ENCODE results near the gene HDAC4.
A peak's percentile ranks its signal among the peaks of the same experiment; 100 is the strongest.

HDAC4 gene

DNA sequence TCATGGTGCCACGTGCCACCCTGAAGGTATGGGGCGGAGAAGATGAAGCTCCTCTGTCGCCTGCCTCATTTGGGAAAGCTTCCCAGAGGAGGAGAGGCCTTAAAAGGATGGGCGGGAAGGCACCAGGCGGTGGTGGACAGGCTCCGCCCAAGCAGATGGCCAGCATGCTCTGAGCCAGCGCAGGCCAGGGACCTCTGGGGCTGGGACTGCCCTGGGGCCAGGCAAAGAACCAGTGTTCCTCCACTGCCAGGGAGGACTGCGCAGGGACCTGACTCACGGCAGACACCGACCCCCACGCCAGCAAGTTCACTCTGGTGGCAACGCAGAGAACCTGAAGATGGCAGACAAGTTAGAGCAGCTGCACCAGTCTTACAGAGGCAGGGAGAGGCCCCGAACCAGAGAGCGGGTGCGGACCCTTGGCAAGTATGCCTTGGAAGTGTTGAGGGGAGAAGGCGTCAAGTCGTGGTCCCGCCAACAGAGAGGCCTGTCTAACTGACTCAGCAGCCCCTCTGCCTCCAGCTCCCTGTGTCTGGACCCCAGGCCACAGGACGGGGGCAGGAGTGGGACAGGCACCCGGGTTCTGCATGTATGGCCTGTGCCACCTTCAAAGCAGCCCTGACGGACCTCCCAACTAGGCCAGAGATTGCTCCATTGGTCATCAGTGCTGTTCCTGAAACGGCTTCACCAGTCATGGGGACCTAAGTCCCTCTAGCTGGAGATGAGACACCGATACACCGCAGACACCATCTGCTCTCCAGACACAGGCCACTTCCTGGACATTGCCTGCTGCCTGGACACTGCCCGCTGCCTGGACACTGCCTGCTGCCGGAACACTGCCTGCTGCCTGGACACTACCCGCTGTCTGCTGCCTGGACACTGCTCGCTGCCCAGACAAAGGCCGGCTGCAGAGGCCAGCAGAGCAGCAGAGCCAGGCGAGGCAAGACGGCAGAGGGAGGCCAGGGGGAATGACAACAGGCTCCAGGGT lies 124.7 kb downstream of the HDAC4 start:
- no peak for DNase-seq

- peak; percentile 85 to 87 for DNase-seq
Measured at GRCh38 chr2:239275044-239275685, 125.7 kb downstream of the HDAC4 start.

GRCh38 chr2:239274391-239275043 lies 126.3 kb downstream of the HDAC4 start:
- DNase-seq, result no peak

GRCh38 chr2:239273280-239274234 lies 127.3 kb downstream of the HDAC4 start:
- DNase-seq, result peak in 1 of 2 donors; percentile 43

GRCh38 chr2:239272626-239273025 lies 128.2 kb downstream of the HDAC4 start:
- no peak for DNase-seq

- no peak for DNase-seq
Measured at GRCh38 chr2:239271882-239272281, 128.9 kb downstream of the HDAC4 start.

DNA sequence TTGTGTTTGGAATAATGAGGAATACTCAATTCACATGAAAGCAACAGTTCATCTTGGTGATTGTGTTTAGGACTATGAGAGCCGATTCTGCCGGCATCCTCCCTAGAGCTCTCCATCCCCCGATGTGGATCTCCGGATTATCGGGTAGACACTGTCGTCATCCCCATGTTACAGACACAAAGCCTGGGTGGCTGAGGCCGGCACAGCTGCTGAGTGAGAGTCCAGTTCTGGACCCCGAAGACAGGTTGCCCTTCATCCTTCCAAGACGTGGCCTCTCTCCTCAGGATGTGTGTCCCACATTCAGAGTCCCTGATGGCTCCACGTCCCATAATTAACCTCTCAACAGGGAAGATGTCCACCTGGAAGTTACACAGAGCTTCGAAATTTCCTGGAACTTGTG lies 129.3 kb downstream of the HDAC4 start:
- DNase-seq, result no peak

- no peak for DNase-seq
Measured at GRCh38 chr2:239269916-239270315, 130.9 kb downstream of the HDAC4 start.

DNA sequence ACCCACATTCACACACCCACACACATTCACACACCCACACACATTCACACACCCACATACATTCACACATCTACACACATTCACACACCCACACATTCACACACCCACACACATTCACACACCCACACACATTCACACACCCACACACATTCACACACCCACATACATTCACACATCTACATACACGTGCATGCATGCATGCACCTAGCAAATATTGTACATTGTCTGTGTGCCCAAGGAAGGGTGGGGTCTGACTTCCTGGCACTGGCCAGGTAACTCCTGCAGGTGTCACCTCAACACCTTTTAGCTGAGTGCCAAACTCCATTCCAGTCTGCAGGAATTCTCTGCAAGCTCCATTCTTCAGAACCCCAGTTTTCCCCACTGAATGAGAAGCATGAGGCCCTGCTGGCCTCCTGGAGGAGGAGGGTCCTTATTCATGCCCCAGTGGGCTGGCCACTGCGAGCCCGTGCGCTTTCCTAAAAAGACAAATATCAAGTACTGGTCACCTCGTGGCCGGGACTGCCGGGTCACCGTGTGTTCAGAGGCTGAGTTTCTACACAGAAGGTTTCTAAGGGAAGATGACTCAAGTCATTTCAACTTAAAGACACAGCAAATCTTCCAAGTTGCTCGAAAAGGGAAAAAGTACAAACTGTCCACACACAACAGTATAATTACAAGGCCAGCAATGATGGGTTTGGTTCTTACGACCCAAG lies 131.5 kb downstream of the HDAC4 start:
- DNase-seq, result no peak

DNA sequence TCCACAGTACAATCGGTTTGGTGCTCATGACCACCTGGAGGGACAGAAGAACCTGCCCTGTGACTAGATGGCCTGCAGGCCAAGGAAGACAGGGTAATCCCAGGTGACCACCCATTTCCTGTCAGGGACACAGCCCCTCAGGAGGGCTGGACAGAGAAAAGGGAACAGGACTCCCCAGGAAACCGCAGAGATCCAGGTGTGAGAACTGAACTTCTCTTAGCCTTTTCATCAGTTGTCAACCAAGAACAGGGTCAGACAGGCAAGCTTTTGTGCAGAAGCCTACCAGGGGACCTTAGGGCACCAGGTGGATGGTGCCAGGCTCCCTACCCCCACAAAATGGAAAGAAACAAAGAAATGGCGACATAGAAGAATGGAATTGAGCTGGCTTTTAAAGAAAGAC lies 132.3 kb downstream of the HDAC4 start:
- no peak for DNase-seq

GRCh38 chr2:239268082-239268481 lies 132.7 kb downstream of the HDAC4 start:
- no peak for DNase-seq

GRCh38 chr2:239267288-239267951 lies 133.4 kb downstream of the HDAC4 start:
- peak; percentile 92 to 93 for DNase-seq

DNA sequence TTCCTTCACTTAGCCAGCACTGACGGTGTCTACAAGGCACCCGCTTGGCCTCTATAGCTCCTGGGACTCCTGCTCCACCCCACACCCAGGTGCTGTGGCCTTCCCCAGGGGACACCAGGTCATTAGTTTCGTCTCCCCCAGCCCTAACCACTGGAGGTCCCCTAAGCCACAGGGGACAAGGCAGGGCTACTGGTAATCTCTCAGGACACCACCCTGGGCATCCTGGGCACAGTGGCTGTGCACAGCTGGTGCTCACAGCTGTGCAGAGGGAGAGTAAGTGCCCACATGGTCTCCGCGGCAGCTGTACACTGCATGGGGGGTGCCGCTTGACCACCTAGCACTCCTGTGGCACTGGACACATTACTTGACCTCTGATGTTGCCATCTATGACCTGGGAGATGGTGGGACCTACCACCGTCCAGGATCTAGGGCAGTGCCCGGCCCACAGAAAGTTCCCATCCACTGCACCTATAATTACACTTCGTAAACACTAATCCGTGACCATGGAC lies 134.0 kb downstream of the HDAC4 start:
- no peak for DNase-seq

GRCh38 chr2:239266434-239266766 lies 134.4 kb downstream of the HDAC4 start:
- DNase-seq, result no peak

- DNase-seq, result no peak
Measured at GRCh38 chr2:239265681-239266433, 135.0 kb downstream of the HDAC4 start.

DNA sequence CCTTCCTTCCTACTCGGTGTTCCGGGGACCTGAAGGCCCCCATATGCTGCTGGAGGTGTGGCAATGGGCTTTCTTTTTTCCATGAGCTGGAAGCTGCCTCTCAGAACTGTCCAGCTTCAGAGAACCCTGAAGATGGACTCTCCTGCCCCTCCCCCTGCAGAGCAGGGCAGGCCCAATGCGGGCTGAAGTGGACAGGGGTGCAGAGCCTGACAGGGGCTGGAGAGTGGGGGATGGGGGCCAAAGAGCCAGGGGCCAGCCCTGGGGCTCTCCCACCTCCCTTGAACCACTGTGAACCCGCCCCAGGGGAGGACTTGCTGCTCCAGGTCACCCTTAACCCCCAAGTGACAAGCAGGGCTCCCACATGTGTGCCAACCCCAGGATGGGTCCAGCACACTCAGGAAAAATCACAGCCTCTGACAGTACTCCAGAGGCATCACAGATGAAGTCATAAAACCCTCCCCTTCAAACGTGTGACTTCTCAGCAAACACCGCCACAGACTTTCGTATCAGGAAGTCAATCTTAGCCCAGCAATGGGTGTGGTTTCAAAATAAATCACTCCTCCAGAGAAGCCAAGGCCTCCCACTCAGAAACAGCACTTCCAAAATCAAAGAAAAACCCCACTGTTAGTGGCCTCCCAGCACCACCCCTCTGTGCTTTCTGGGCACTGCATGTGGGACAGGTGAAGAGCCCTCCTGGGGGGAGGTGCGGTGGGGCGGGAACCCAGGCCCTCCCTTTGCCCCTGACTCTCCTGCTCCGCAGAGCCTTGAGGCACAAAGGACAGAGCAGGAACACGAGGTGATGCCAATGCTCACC lies 135.8 kb downstream of the HDAC4 start:
- peak; percentile 75 to 85 for DNase-seq

GRCh38 chr2:239264492-239264837 lies 136.4 kb downstream of the HDAC4 start:
- no peak for DNase-seq

DNA sequence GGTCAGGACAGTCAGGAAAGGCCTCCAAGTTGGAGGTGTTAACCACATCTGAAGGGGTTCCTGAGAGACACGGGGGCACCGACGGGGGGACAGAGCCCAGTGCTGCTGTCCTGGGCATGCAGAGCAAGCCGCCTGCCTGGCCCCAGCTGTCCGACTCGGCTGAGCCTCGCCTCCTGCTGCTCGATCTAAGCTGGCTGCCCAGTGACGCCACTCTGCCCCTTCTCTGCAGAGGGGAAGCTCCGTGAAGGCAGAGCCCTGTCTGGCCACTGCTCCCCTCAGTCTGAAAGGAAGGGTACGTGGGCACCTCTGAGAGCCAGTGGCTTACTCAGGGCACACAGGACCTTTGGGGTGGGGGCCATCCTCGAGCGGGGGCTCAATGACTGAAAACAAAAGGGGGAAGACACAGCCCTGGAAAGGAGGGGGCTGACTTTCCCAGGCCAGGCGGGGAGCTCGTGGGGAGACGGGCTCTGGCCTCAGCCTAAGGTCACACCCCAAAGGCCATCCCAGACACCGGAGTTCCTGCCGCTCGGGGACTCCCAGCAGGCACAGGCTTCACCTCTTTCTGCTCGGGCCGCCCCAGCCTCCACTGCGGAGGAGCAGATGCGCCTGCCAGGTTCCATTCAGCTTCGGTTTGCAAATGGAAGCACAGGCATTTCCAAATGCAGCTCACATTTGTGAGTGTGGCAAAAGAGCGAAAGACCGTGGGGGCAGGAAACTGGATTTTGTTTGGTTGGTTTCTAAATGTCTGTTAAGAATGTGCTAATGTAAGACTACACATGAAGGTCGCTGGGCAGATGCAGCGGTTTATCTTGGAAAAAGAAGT lies 136.9 kb downstream of the HDAC4 start:
- no peak for DNase-seq

GRCh38 chr2:239263231-239263630 lies 137.6 kb downstream of the HDAC4 start:
- DNase-seq, result no peak
